ENCODE data around the gene TFB1M. TPM values are rescaled to one million over a fixed set of nuclear protein-coding genes. Genes with fewer than 3 reads are reported as not detected.

The TFB1M gene
- total and polyA plus RNA-seq, 9 of the 15 experiments (the other 6 are each of a cell fraction or from before 2014, with no cell fraction given), result 34.6 to 145 (median 40.4) TPM

- no peak for ATAC-seq
- ChIA-PET CTCF (ENCODE audit: low intra/inter-chr PET ratio) (no interaction called here), POLR2A (interaction anchor here (1.4 kb wide), 1 partner anchor 12 kb away, joined by 3 read pairs; no protein-coding TSS in a partner anchor)
- H3K27ac ChIP-seq (ENCODE audit: extremely low read depth, low read depth, low read length), result no peak overlapping the region
- H3K36me3 ChIP-seq (ENCODE audit: control insufficient read depth, insufficient read depth, low read length), result peaks cover 80% of the 10 kb centered on the region
- H3K4me1 ChIP-seq (replicated peaks in 1 of 2; ENCODE audit: control insufficient read depth in 2 of 2, insufficient read depth in 2 of 2, low read length in 2 of 2), result no peaks in the 10 kb centered on the region
- DNase-seq (ENCODE audit: extremely low read depth in 1 of 4, low spot score in 3 of 4), result no peak
- no peaks in the 10 kb centered on the region for H3K9me3 ChIP-seq (replicated peaks; ENCODE audit: control insufficient read depth, insufficient read depth, low read depth, low read length)
- H3K27me3 ChIP-seq (ENCODE audit: control insufficient read depth in 2 of 2, insufficient read depth in 2 of 2, low read length in 2 of 2), result no peaks in the 10 kb centered on the region
- H2AFZ ChIP-seq (ENCODE audit: low read depth, low read length), result no peak overlapping the region
- no peak overlapping the region for H3K9ac ChIP-seq (ENCODE audit: insufficient read depth in 1 of 2, low read depth in 2 of 2, low read length in 2 of 2)
- H3K9me1 ChIP-seq (ENCODE audit: control insufficient read depth, insufficient read depth, low read length), result no peaks in the 10 kb centered on the region
- in situ Hi-C loops (cut with MboI) (no loop called here), intact Hi-C loops (cut with micrococcal nuclease) (no loop called here)
- H3K79me2 ChIP-seq (ENCODE audit: control insufficient read depth, insufficient read depth, low read length), result no peaks in the 10 kb centered on the region
- H3K4me3 ChIP-seq, result no peak overlapping the region
- H3K4me2 ChIP-seq (ENCODE audit: insufficient read depth, low read length), result no peak overlapping the region
- no peaks in the 10 kb centered on the region for H4K20me1 ChIP-seq (replicated peaks; ENCODE audit: control insufficient read depth, insufficient read depth, low read length)
- 81% methylated on average over 4 of the region's 4 CpGs for WGBS (ENCODE audit: insufficient coverage, low coverage, missing lambda C conversion rate)
- no peak for FAIRE-seq
- no TSS peak for BruUV-seq (replicated peaks)
- TF ChIP-seq ZNF785 (CRISPR knock-in tag; IDR thresholded peaks at IDR 0.05) (no peak), MAFG (tag; conservative IDR thresholded peaks at IDR 0.05) (no peak), DNMT1 (IDR thresholded peaks at IDR 0.05) (no peak), ARID4B (CRISPR knock-in tag; IDR thresholded peaks at IDR 0.05) (no peak), ZNF449 (CRISPR knock-in tag; IDR thresholded peaks at IDR 0.05) (no peak), PREB (CRISPR knock-in tag; IDR thresholded peaks at IDR 0.05) (no peak), JUNB (CRISPR knock-in tag; conservative IDR thresholded peaks at IDR 0.05) (no peak), ESRRA (IDR thresholded peaks at IDR 0.05; ENCODE audit: borderline replicate concordance, low read depth) (no peak)
These were observed 29.5 kb downstream of the TFB1M start for GRCh38 chr6:155284775-155285174.
